Fibroblast of lung (primary cell): ENCODE measurements around the gene CNMD. TPM values are rescaled to one million over a fixed set of nuclear protein-coding genes. Genes with fewer than 3 reads are reported as not detected.

Experiments
- DNase-seq, 2 donors: peaks; one replicate each; pipeline versions ENCODE4 v3.0.0 to v3.0.0-alpha.2; 2010; ENCODE audit warnings: low read depth in 2 of 2
- H2AFZ ChIP-seq: 2 replicates; pipeline ENCODE4 v1.5.1; 2012; ENCODE audit warnings: low read length, control low read depth, inconsistent platforms
- H3K27ac ChIP-seq: 2 replicates; pipeline ENCODE4 v1.5.1; 2011; ENCODE audit warnings: low read length, control low read depth; ENCODE audit not compliant: insufficient read depth
- H3K27me3 ChIP-seq: 2 replicates; pipeline ENCODE4 v1.5.1; 2011; ENCODE audit warnings: mild to moderate bottlenecking, low read length; ENCODE audit not compliant: control insufficient read depth, insufficient read depth
- H3K36me3 ChIP-seq: 2 replicates; pipeline ENCODE4 v1.5.1; 2011; ENCODE audit warnings: low read length; ENCODE audit not compliant: control insufficient read depth, insufficient read depth
- H3K4me1 ChIP-seq: 2 replicates; pipeline ENCODE4 v1.5.1; 2011; ENCODE audit warnings: low read length; ENCODE audit not compliant: control insufficient read depth, insufficient read depth; ENCODE audit errors: extremely low read depth
- H3K4me2 ChIP-seq: 2 replicates; pipeline ENCODE4 v1.5.1; 2011; ENCODE audit warnings: low read length, control low read depth; ENCODE audit not compliant: insufficient read depth; ENCODE audit errors: extremely low read depth
- H3K4me3 ChIP-seq, 4 experiments: fragments of 200-600 bp in 1 of 4; sonication (generic) in 1 of 4; replicated peaks in 1 of 4; 2 replicates each; pipeline ENCODE4 v1.5.1; 2011 to 2016; ENCODE audit warnings: low read length in 4 of 4, low read depth in 3 of 4, mild to moderate bottlenecking in 3 of 4, control low read depth in 2 of 4, inconsistent platforms in 1 of 4, mixed read lengths in 1 of 4; ENCODE audit not compliant: insufficient read depth in 1 of 4; ENCODE audit errors: control extremely low read depth in 1 of 4
- H3K79me2 ChIP-seq: 2 replicates; pipeline ENCODE4 v1.5.1; 2012; ENCODE audit warnings: mild to moderate bottlenecking, low read length, inconsistent platforms; ENCODE audit not compliant: control insufficient read depth, insufficient read depth
- H3K9ac ChIP-seq: 2 replicates; pipeline ENCODE4 v1.5.1; 2011; ENCODE audit warnings: mild to moderate bottlenecking, low read length, control low read depth; ENCODE audit not compliant: insufficient read depth
- H3K9me3 ChIP-seq: 2 replicates; pipeline ENCODE4 v1.5.1; 2012; ENCODE audit warnings: low read depth, low read length; ENCODE audit not compliant: control insufficient read depth, insufficient read depth
- H4K20me1 ChIP-seq: 2 replicates; pipeline ENCODE4 v1.5.1; 2011; ENCODE audit warnings: low read length; ENCODE audit not compliant: control insufficient read depth, insufficient read depth; ENCODE audit errors: extremely low read depth
- EZH2 ChIP-seq: IDR thresholded peaks from 2 replicates; pipeline ENCODE4 v1.5.1; 2012; ENCODE audit warnings: low read length, control low read depth, mild to moderate bottlenecking; ENCODE audit errors: missing control alignments
- polyA plus RNA-seq, 2 donors: library from polyadenylated mRNA; depleted of rRNA in 1 of 2; stranded (reverse) in 1 of 2; unstranded in 1 of 2; fragments of >200 nt; gene quantifications; 2 replicates each; pipeline ENCODE4 v1.2.1, GENCODE V29; 2011 to 2012; ENCODE audit warnings: missing spikeins in 1 of 2
- total RNA-seq: library from RNA; depleted of rRNA; stranded (reverse); fragments of >200 nt; gene quantifications from 2 replicates; pipeline ENCODE4 v1.2.1, GENCODE V29; 2014
- TF ChIP-seq, protein P1 (sequence below), 2 donors: IDR thresholded peaks in 1 of 2; conservative IDR thresholded peaks in 1 of 2; 1 replicate in 1 of 2; 2 replicates in 1 of 2; pipeline ENCODE4 v1.5.1; 2011 to 2012; ENCODE audit warnings: low read length in 2 of 2, control low read depth in 1 of 2, inconsistent platforms in 1 of 2, low read depth in 1 of 2, mild to moderate bottlenecking in 1 of 2

Gene CNMD
- total and polyA plus RNA-seq, 2 donors (not counting 1 experiment from before 2014, with no cell fraction given) = not detected

DNA sequence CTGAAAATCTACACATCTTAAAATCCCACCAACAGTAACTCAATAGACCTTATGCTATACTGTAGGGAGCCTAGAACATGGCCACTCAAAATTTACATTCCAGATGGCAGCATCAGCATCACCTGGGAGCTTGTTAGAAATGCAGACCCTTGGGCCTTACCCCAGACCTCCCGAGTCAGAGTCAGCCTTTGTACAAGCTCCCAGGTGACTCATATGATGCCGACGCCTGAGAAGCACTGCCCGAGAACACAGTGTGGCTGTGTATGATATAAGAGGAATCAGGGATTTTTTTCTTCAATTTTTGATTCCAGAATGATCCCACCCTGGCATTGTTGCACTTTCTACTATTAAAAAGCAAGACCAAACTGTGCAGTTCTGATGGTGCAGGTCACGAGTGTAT, 35.9 kb upstream of the CNMD start:
- Histone ChIP-seq H3K9ac (no peak overlapping the region), H4K20me1 (no peaks in the 10 kb centered on the region), H3K36me3 (no peaks in the 10 kb centered on the region), H3K4me2 (no peak overlapping the region), H3K27me3 (no peaks in the 10 kb centered on the region), H3K79me2 (no peaks in the 10 kb centered on the region), H3K4me1 (no peaks in the 10 kb centered on the region), H2AFZ (no peak overlapping the region), H3K4me3 (no peak overlapping the region), H3K9me3 (no peaks in the 10 kb centered on the region), H3K27ac (no peak overlapping the region)
- DNase-seq = no peak
- TF ChIP-seq, protein P1, sequence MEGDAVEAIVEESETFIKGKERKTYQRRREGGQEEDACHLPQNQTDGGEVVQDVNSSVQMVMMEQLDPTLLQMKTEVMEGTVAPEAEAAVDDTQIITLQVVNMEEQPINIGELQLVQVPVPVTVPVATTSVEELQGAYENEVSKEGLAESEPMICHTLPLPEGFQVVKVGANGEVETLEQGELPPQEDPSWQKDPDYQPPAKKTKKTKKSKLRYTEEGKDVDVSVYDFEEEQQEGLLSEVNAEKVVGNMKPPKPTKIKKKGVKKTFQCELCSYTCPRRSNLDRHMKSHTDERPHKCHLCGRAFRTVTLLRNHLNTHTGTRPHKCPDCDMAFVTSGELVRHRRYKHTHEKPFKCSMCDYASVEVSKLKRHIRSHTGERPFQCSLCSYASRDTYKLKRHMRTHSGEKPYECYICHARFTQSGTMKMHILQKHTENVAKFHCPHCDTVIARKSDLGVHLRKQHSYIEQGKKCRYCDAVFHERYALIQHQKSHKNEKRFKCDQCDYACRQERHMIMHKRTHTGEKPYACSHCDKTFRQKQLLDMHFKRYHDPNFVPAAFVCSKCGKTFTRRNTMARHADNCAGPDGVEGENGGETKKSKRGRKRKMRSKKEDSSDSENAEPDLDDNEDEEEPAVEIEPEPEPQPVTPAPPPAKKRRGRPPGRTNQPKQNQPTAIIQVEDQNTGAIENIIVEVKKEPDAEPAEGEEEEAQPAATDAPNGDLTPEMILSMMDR (conservative IDR thresholded peaks at IDR 0.05 in 1 of 2, IDR thresholded peaks at IDR 0.05 in 1 of 2; ENCODE audit: low read depth in 1 of 2, low read length in 2 of 2) = no peak
- TF ChIP-seq EZH2 = no peak

DNA sequence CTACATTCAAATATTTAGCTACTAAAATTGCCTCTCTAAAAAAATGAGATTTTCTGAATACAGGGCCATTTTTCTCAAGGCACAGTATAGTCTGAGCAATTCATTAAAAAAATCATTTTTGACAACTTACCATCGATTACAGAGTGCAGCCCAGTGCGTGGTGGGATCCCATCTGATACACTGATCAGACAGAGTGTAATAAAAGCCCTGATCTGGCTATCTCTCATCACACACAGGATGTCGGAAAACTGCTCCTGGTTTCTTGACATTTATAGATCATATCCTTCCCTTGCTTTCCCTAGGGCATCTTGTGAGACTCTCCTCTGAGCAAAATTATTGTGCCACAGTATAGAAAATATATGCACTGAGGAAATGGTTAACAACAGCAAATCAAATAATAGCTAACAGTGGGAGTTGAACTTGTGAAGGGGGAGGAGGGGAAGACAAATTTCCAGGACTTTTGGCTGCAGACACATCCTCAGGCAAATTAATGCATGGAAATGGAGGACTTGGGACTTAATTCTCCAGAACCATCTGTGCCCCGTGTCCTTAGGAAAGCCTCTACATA, 28.4 kb upstream of the CNMD start:
- Histone ChIP-seq H3K36me3 (no peaks in the 10 kb centered on the region), H3K4me3 (no peak overlapping the region), H3K9ac (no peak overlapping the region), H4K20me1 (no peaks in the 10 kb centered on the region), H3K27me3 (no peaks in the 10 kb centered on the region), H3K9me3 (no peaks in the 10 kb centered on the region), H3K4me1 (no peaks in the 10 kb centered on the region), H2AFZ (no peak overlapping the region), H3K27ac (no peak overlapping the region), H3K4me2 (no peak overlapping the region), H3K79me2 (no peaks in the 10 kb centered on the region)
- DNase-seq = no peak
- no peak for TF ChIP-seq EZH2
- TF ChIP-seq, protein P1 (conservative IDR thresholded peaks at IDR 0.05 in 1 of 2, IDR thresholded peaks at IDR 0.05 in 1 of 2; ENCODE audit: low read depth in 1 of 2, low read length in 2 of 2) = no peak

DNA sequence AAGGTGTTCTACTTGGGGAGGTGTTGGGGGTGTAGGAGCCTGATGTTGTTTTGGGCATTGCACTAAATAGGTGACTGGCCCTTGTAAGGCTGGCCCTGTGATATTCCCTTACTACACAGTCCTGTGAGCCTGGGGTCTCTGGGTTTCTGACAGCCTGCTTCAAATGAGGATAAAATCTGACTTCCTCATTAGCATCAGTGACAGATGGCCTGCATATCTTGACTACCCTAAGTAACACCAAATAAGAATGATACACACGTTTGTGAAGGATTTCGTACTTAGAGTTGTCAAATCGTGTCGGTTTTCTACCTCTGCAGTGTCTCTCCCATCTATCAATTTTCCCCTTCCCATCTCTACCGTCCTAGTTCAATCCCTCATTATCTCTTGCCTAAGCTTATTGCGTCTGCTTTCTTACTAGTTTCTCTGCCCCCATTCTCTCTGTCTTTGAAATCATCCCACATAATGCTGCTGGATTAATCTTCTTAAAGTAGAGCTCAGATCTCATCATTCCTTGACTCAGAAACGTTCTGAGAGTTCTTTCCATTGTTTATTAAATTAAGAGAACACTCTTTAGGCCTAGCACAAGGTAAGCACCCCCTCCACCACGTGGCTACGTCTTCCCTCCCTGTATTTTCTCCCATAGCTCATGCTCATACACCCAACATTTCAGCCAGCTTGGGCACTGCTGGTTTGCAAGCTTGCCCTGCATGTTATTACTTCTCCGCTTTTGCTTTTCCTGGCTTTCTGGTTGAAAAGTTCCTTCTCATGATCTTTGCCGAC, 26.2 kb upstream of the CNMD start:
- H3K4me1 ChIP-seq = no peaks in the 10 kb centered on the region
- H3K4me3 ChIP-seq = no peak overlapping the region
- H4K20me1 ChIP-seq = no peaks in the 10 kb centered on the region
- H3K79me2 ChIP-seq = no peaks in the 10 kb centered on the region
- H2AFZ ChIP-seq = no peak overlapping the region
- H3K9me3 ChIP-seq = no peaks in the 10 kb centered on the region
- TF ChIP-seq, protein P1 (conservative IDR thresholded peaks at IDR 0.05 in 1 of 2, IDR thresholded peaks at IDR 0.05 in 1 of 2; ENCODE audit: low read depth in 1 of 2, low read length in 2 of 2) = no peak
- no peak for TF ChIP-seq EZH2
- H3K27me3 ChIP-seq = no peaks in the 10 kb centered on the region
- no peak overlapping the region for H3K4me2 ChIP-seq
- H3K9ac ChIP-seq = no peak overlapping the region
- no peak for DNase-seq
- no peaks in the 10 kb centered on the region for H3K36me3 ChIP-seq
- no peak overlapping the region for H3K27ac ChIP-seq
